Measurements from ENCODE around the gene RASGRF1. TPM values are rescaled to one million over a fixed set of nuclear protein-coding genes. Genes with fewer than 3 reads are reported as not detected.

The RASGRF1 gene
- total and polyA plus RNA-seq, 12 donors, result under 0.01 to 0.86 (median 0.37) TPM; not detected in 9

DNA sequence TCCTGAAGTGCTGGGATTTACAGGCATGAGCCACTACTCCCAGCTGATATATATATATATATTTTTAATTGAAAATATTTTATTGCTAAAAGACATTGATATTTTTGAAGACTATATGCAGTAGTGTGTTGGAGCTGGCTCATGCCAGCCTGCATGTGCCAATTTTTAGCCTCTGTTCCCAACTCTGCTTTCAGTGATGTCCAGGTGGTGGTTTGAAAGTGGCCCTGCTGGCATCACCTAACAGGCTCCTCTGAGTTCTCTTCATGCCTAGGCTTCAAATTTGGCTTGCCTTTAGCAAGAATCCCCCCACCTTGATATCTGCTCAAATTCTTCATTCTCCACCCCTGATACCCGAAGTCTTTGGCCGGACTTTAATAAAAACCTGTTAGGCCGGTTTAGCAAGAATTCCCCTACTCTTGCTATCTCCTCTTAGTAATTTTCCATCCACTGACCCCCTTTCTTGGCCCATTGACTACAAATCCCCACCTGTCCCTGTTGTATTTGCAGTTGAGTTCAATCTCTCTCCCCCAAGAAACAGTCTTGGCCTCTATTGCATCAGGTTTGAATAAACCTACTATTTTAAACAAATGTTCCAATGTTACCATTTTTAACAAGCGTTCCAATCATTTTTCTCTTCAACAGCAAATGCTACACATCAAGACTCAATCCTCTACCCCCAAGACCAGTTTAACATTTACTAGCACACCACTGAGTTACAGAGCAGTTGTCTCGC is 121.9 kb downstream of the RASGRF1 start:
- TF ChIP-seq, protein P1, sequence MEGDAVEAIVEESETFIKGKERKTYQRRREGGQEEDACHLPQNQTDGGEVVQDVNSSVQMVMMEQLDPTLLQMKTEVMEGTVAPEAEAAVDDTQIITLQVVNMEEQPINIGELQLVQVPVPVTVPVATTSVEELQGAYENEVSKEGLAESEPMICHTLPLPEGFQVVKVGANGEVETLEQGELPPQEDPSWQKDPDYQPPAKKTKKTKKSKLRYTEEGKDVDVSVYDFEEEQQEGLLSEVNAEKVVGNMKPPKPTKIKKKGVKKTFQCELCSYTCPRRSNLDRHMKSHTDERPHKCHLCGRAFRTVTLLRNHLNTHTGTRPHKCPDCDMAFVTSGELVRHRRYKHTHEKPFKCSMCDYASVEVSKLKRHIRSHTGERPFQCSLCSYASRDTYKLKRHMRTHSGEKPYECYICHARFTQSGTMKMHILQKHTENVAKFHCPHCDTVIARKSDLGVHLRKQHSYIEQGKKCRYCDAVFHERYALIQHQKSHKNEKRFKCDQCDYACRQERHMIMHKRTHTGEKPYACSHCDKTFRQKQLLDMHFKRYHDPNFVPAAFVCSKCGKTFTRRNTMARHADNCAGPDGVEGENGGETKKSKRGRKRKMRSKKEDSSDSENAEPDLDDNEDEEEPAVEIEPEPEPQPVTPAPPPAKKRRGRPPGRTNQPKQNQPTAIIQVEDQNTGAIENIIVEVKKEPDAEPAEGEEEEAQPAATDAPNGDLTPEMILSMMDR (IDR thresholded peaks at IDR 0.05), result no peak
- H3K27me3 ChIP-seq, result no peaks in the 10 kb centered on the region
- 97% methylated on average over 5 of the region's 5 CpGs for WGBS, 2 donors
- peaks cover 0 to 10% (median 0%) of the 10 kb centered on the region in 9 donors for H3K4me1 ChIP-seq
- DNase-seq, result no peak
- ATAC-seq, result no peak
- intact Hi-C loops (cut with DNase I), result no loop called here
- H3K36me3 ChIP-seq, result no peaks in the 10 kb centered on the region
- H3K27ac ChIP-seq, result no peak overlapping the region
- no peaks in the 10 kb centered on the region for H3K9me3 ChIP-seq
- H3K4me3 ChIP-seq, result no peak overlapping the region

DNA sequence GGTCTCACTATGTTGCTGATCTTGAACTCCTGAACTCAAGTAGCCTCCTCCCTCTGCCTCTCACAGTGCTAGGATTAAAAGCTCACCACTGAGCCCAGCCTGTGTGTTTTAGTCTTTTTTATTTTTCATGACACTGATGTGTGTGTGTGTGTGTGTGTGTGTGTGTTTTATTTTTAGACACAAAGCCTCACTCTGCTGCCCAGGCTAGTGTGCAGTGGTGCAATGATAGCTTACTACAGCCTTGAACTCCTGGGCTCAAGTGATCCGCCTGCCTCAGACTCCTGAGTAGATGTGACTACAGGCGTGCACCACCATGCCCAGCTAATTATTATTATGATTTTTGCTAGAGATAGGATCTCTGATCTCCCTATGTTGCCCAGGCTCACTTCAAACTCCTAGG is 122.5 kb downstream of the RASGRF1 start:
- H3K27me3 ChIP-seq, result no peaks in the 10 kb centered on the region
- intact Hi-C loops (cut with DNase I), result no loop called here
- H3K9me3 ChIP-seq, result no peaks in the 10 kb centered on the region
- H3K36me3 ChIP-seq, result no peaks in the 10 kb centered on the region
- TF ChIP-seq, protein P1 (IDR thresholded peaks at IDR 0.05), result no peak
- no peak for DNase-seq
- WGBS, 2 donors, result 94 to 98% methylated on average over 2 of the region's 2 CpGs
- no peak overlapping the region for H3K27ac ChIP-seq
- no peak overlapping the region for H3K4me3 ChIP-seq
- ATAC-seq, result no peak
- peaks cover 0 to 10% (median 0%) of the 10 kb centered on the region in 9 donors for H3K4me1 ChIP-seq

DNA sequence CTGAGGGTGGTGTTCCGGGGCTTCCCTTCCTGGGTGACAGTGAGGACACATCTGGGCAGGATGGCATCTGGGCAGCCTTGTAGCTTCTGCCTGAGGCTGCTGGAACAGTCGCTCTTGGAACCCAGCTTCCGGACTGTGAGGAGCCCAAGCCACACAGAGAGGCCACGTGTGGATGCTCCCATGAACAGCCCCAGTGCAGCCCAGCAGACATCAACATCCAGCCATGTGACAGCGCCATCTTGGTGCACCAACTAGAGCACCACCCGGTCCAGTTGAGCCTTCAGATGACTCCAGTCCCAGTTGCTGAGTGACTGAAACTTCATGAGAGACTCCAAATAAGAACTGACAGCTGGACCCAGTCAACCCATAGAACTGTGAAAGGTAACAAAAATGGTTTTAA is 130.3 kb downstream of the RASGRF1 start:
- no peaks in the 10 kb centered on the region for H3K4me1 ChIP-seq
- H3K4me3 ChIP-seq, result no peak overlapping the region
- no peaks in the 10 kb centered on the region for H3K36me3 ChIP-seq
- intact Hi-C loops (cut with DNase I), result no loop called here
- no peaks in the 10 kb centered on the region for H3K27me3 ChIP-seq
- DNase-seq, result no peak
- WGBS, 2 donors, result 93 to 94% methylated on average over 6 of the region's 6 CpGs
- no peaks in the 10 kb centered on the region for H3K9me3 ChIP-seq
- H3K27ac ChIP-seq, result no peak overlapping the region
- ATAC-seq, result no peak
- TF ChIP-seq, protein P1 (IDR thresholded peaks at IDR 0.05), result no peak

DNA sequence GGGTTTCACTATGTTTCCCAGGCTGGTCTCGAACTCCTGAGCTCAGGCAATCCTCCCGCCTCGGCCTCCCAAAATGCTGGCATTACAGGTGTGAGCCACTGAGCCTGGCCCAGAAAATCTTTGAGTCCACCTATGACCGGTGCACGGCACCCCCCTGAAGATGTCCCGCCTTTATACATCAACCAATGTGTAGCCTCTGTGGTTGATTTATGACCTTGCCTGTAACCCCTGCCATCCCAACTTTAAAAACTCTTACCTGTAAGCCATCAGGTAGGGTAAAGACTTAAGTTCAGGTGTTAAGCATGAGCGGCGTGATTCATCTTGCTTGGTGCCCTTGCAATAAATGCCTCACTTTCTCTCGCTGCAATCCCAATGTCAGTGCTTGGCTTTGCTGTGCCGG is 131.2 kb downstream of the RASGRF1 start:
- H3K27me3 ChIP-seq, result no peaks in the 10 kb centered on the region
- TF ChIP-seq, protein P1 (IDR thresholded peaks at IDR 0.05), result no peak
- ATAC-seq (no peak), DNase-seq (no peak)
- 96 to 98% methylated on average over 10 of the region's 10 CpGs for WGBS, 2 donors
- no peak overlapping the region for H3K27ac ChIP-seq
- no peaks in the 10 kb centered on the region for H3K4me1 ChIP-seq
- no peaks in the 10 kb centered on the region for H3K9me3 ChIP-seq
- no peak overlapping the region for H3K4me3 ChIP-seq
- H3K36me3 ChIP-seq, result no peaks in the 10 kb centered on the region
- intact Hi-C loops (cut with DNase I), result no loop called here

Measured in heart right ventricle (tissue), 16 donors.